ENCODE results near the gene SAMD14.

The SAMD14 gene

DNA sequence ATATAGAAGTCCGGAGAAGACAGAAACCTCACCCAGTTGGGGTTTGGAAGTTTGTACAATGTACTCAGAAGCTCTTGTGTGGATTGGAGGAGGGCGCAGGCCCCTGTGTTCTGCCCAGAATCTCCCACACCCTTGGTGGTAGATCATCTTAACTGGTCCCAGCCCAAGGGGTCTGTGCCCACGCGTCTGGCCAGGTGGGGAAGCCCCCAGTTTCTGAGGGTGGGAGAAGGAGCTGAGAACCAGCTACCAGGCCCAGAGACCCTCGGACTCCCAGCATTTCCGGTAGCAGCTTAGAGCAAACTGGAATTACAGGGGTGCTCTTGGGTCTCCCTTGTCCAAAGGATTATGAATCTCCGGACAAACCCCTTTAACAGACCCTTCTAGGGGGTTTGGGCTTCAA, 22.8 kb upstream of the SAMD14 start:
- H3K9ac ChIP-seq (ENCODE audit: low read depth, low read length), result no peak overlapping the region
- peak overlapping the region; percentile 76 for H3K27ac ChIP-seq (ENCODE audit: low read depth, low read length)
- no peak overlapping the region for H3K4me3 ChIP-seq (ENCODE audit: low read depth, low read length)

GRCh38 chr17:50151937-50152547, 22.1 kb upstream of the SAMD14 start:
- Histone ChIP-seq H3K27me3 (ENCODE audit: control insufficient read depth, insufficient read depth, low read length) (peaks cover 18% of the 10 kb centered on the region), H3K27ac (ENCODE audit: low read depth, low read length) (peak overlapping the region; percentile 76), H3K9me3 (ENCODE audit: control insufficient read depth, insufficient read depth, low read length) (no peaks in the 10 kb centered on the region), H3K9ac (ENCODE audit: low read depth, low read length) (no peak overlapping the region), H3K36me3 (ENCODE audit: control insufficient read depth, insufficient read depth, low read length) (no peaks in the 10 kb centered on the region), H3K4me3 (ENCODE audit: low read depth, low read length) (peak overlapping the region; percentile 79), H3K4me1 (ENCODE audit: control insufficient read depth, insufficient read depth, low read length) (peaks cover 26% of the 10 kb centered on the region; the same call in 1 of the 2 replicates)

More for the DNA sequence above, 22.8 kb upstream of the SAMD14 start:
- Histone ChIP-seq H3K27me3 (ENCODE audit: control insufficient read depth, insufficient read depth, low read length) (peaks cover 18% of the 10 kb centered on the region), H3K9me3 (ENCODE audit: control insufficient read depth, insufficient read depth, low read length) (no peaks in the 10 kb centered on the region), H3K36me3 (ENCODE audit: control insufficient read depth, insufficient read depth, low read length) (no peaks in the 10 kb centered on the region), H3K4me1 (ENCODE audit: control insufficient read depth, insufficient read depth, low read length) (peaks cover 22% of the 10 kb centered on the region; the same call in 1 of the 2 replicates)

GRCh38 chr17:50151041-50151936, 21.3 kb upstream of the SAMD14 start:
- Histone ChIP-seq H3K9ac (ENCODE audit: low read depth, low read length) (no peak overlapping the region), H3K4me3 (ENCODE audit: low read depth, low read length) (peak overlapping the region; percentile 79), H3K27ac (ENCODE audit: low read depth, low read length) (peak overlapping the region; percentile 39), H3K36me3 (ENCODE audit: control insufficient read depth, insufficient read depth, low read length) (no peaks in the 10 kb centered on the region), H3K27me3 (ENCODE audit: control insufficient read depth, insufficient read depth, low read length) (peaks cover 18% of the 10 kb centered on the region), H3K9me3 (ENCODE audit: control insufficient read depth, insufficient read depth, low read length) (no peaks in the 10 kb centered on the region), H3K4me1 (ENCODE audit: control insufficient read depth, insufficient read depth, low read length) (peaks cover 32% of the 10 kb centered on the region; the same call in 1 of the 2 replicates)

GRCh38 chr17:50150354-50151040, 20.5 kb upstream of the SAMD14 start, which contains the start of gene PPP1R9B:
TSS of gene PPP1R9B (minus strand) at chr17:50150677. CDS start at chr17:50150513, 164 bp downstream.
- peak within 1 kb of the TSS; percentile 79 for H3K4me3 ChIP-seq (ENCODE audit: low read depth, low read length)
- H3K36me3 ChIP-seq (ENCODE audit: control insufficient read depth, insufficient read depth, low read length), result no peaks in the 10 kb centered on the region
- H3K27ac ChIP-seq (ENCODE audit: low read depth, low read length), result peak within 1 kb of the TSS; percentile 39
- H3K27me3 ChIP-seq (ENCODE audit: control insufficient read depth, insufficient read depth, low read length), result peaks cover 18% of the 10 kb centered on the region
- H3K4me1 ChIP-seq (ENCODE audit: control insufficient read depth, insufficient read depth, low read length), result peaks cover 32% of the 10 kb centered on the region; the same call in 1 of the 2 replicates
- H3K9ac ChIP-seq (ENCODE audit: low read depth, low read length), result no peak within 1 kb of the TSS
- no peaks in the 10 kb centered on the region for H3K9me3 ChIP-seq (ENCODE audit: control insufficient read depth, insufficient read depth, low read length)

GRCh38 chr17:50149417-50150353, 19.7 kb upstream of the SAMD14 start:
- peaks cover 32% of the 10 kb centered on the region; the same call in 1 of the 2 replicates for H3K4me1 ChIP-seq (ENCODE audit: control insufficient read depth, insufficient read depth, low read length)
- no peak overlapping the region for H3K27ac ChIP-seq (ENCODE audit: low read depth, low read length)
- no peaks in the 10 kb centered on the region; the same call in 1 of the 2 replicates for H3K36me3 ChIP-seq (ENCODE audit: control insufficient read depth, insufficient read depth, low read length)
- peak overlapping the region; percentile 79 for H3K4me3 ChIP-seq (ENCODE audit: low read depth, low read length)
- no peaks in the 10 kb centered on the region for H3K9me3 ChIP-seq (ENCODE audit: control insufficient read depth, insufficient read depth, low read length)
- no peak overlapping the region for H3K9ac ChIP-seq (ENCODE audit: low read depth, low read length)
- peaks cover 18% of the 10 kb centered on the region for H3K27me3 ChIP-seq (ENCODE audit: control insufficient read depth, insufficient read depth, low read length)

- Histone ChIP-seq H3K9me3 (ENCODE audit: control insufficient read depth, insufficient read depth, low read length) (no peaks in the 10 kb centered on the region), H3K27ac (ENCODE audit: low read depth, low read length) (no peak overlapping the region), H3K4me1 (ENCODE audit: control insufficient read depth, insufficient read depth, low read length) (peaks cover 32% of the 10 kb centered on the region; the same call in 1 of the 2 replicates), H3K9ac (ENCODE audit: low read depth, low read length) (no peak overlapping the region), H3K27me3 (ENCODE audit: control insufficient read depth, insufficient read depth, low read length) (peaks cover 18% of the 10 kb centered on the region), H3K4me3 (ENCODE audit: low read depth, low read length) (peak overlapping the region; percentile 79), H3K36me3 (ENCODE audit: control insufficient read depth, insufficient read depth, low read length) (peaks cover 3% of the 10 kb centered on the region)
Observed at GRCh38 chr17:50149091-50149416, 19.1 kb upstream of the SAMD14 start.

DNA sequence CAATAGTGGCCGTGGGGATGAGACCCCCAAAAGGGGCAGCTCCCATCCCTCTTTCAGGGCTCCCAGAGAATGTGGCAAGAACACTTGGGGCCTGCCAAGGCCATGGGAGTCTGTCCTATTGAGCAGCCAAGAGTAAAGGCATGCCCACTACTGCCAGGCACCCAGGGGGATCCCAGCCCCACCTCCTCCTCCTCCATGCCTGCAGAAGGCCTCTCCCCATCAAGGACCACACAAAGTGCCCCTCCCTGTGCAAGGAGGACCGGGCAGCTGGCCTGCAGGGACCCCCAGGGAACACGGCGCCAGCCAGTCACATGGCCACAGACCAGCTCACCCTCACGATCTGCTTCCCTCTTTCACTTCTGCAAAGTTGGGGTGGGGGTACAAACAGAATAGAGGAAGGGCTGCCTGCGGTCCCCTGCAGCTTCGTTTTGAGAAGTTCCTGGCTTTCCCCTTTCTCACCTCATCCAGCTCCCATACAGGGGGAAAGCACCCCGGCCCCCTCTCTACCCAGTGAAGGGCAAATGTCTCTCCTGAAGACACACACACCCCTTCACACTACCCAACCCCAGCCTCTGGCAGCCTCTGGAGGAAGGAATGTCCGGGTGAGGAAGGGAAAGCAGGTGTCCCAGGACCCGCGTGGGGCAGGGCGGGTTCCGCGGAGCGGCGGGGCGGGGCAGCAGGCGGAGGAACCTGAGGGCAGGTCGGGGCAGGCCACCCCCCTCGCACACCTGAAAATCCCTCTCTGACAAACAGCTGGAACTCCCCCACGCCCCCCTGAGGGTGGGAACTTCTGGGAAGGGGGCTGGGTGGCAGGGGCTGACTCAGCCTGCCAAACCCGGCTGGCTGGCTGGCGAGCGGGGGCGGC, 18.5 kb upstream of the SAMD14 start:
- Histone ChIP-seq H3K9me3 (ENCODE audit: control insufficient read depth, insufficient read depth, low read length) (no peaks in the 10 kb centered on the region), H3K4me3 (ENCODE audit: low read depth, low read length) (peak overlapping the region; percentile 46), H3K9ac (ENCODE audit: low read depth, low read length) (no peak overlapping the region), H3K27ac (ENCODE audit: low read depth, low read length) (peak overlapping the region; percentile 8), H3K4me1 (ENCODE audit: control insufficient read depth, insufficient read depth, low read length) (peaks cover 32% of the 10 kb centered on the region; the same call in 1 of the 2 replicates), H3K36me3 (ENCODE audit: control insufficient read depth, insufficient read depth, low read length) (peaks cover 3% of the 10 kb centered on the region), H3K27me3 (ENCODE audit: control insufficient read depth, insufficient read depth, low read length) (peaks cover 18% of the 10 kb centered on the region)

- no peaks in the 10 kb centered on the region for H3K9me3 ChIP-seq (ENCODE audit: control insufficient read depth, insufficient read depth, low read length)
- H3K9ac ChIP-seq (ENCODE audit: low read depth, low read length), result no peak overlapping the region
- peaks cover 31% of the 10 kb centered on the region; the same call in 1 of the 2 replicates for H3K4me1 ChIP-seq (ENCODE audit: control insufficient read depth, insufficient read depth, low read length)
- H3K27ac ChIP-seq (ENCODE audit: low read depth, low read length), result peak overlapping the region; percentile 8
- H3K4me3 ChIP-seq (ENCODE audit: low read depth, low read length), result peak overlapping the region; percentile 46; the same call in 1 of the 2 replicates
- peaks cover 18% of the 10 kb centered on the region for H3K27me3 ChIP-seq (ENCODE audit: control insufficient read depth, insufficient read depth, low read length)
- H3K36me3 ChIP-seq (ENCODE audit: control insufficient read depth, insufficient read depth, low read length), result peaks cover 3% of the 10 kb centered on the region
Observed at GRCh38 chr17:50147841-50148225, 17.9 kb upstream of the SAMD14 start.

- Histone ChIP-seq H3K9ac (ENCODE audit: low read depth, low read length) (no peak overlapping the region), H3K36me3 (ENCODE audit: control insufficient read depth, insufficient read depth, low read length) (peaks cover 3% of the 10 kb centered on the region), H3K4me3 (ENCODE audit: low read depth, low read length) (no peak overlapping the region), H3K27ac (ENCODE audit: low read depth, low read length) (no peak overlapping the region), H3K9me3 (ENCODE audit: control insufficient read depth, insufficient read depth, low read length) (no peaks in the 10 kb centered on the region), H3K4me1 (ENCODE audit: control insufficient read depth, insufficient read depth, low read length) (peaks cover 24% of the 10 kb centered on the region; the same call in 1 of the 2 replicates), H3K27me3 (ENCODE audit: control insufficient read depth, insufficient read depth, low read length) (peaks cover 18% of the 10 kb centered on the region)
Observed at GRCh38 chr17:50146927-50147665, 17.1 kb upstream of the SAMD14 start.

Data from HUES48 (cell line).